Inferior parietal cortex (tissue), 1 donor: Measurements from ENCODE around the gene RBFOX2.
"Not testable (repeated sequence)": the region's sequence is repeated elsewhere in the genome, so short reads cannot be mapped to it uniquely, and the experiment has no call there.

Experiments
- DNase-seq: peaks from one replicate; pipeline ENCODE4 v3.0.0-alpha.2; 2016; ENCODE audit errors: extremely low spot score

RBFOX2 gene

GRCh38 chr22:35737886-35738285 is 290.7 kb downstream of the RBFOX2 start:
- not testable (repeated sequence) for DNase-seq

- DNase-seq, result no peak
Measured at GRCh38 chr22:35736701-35737100, 291.9 kb downstream of the RBFOX2 start.

GRCh38 chr22:35736166-35736565 is 292.5 kb downstream of the RBFOX2 start:
- DNase-seq, result no peak

GRCh38 chr22:35735542-35735941 is 293.1 kb downstream of the RBFOX2 start:
- DNase-seq, result no peak

GRCh38 chr22:35734517-35734827 is 294.2 kb downstream of the RBFOX2 start:
- no peak for DNase-seq

- no peak for DNase-seq
Measured at GRCh38 chr22:35733791-35734516, 294.7 kb downstream of the RBFOX2 start.

- no peak for DNase-seq
Measured at GRCh38 chr22:35733036-35733435, 295.6 kb downstream of the RBFOX2 start.

GRCh38 chr22:35732116-35732515 is 296.5 kb downstream of the RBFOX2 start:
- no peak for DNase-seq

- DNase-seq, result no peak
Measured at GRCh38 chr22:35731321-35731720, 297.3 kb downstream of the RBFOX2 start.

GRCh38 chr22:35729309-35729698 is 299.3 kb downstream of the RBFOX2 start:
- DNase-seq, result no peak

GRCh38 chr22:35728639-35729308 is 299.9 kb downstream of the RBFOX2 start:
- no peak for DNase-seq

- no peak for DNase-seq
Measured at GRCh38 chr22:35727436-35727835, 301.2 kb downstream of the RBFOX2 start.

- DNase-seq, result no peak
Measured at GRCh38 chr22:35726933-35727332, 301.7 kb downstream of the RBFOX2 start.

- DNase-seq, result no peak
Measured at GRCh38 chr22:35726398-35726797, 302.2 kb downstream of the RBFOX2 start.

GRCh38 chr22:35725521-35725920 is 303.1 kb downstream of the RBFOX2 start:
- DNase-seq, result no peak

- no peak for DNase-seq
Measured at GRCh38 chr22:35721960-35722359, 306.7 kb downstream of the RBFOX2 start.

GRCh38 chr22:35719212-35719875 is 309.3 kb downstream of the RBFOX2 start:
- DNase-seq, result no peak

- DNase-seq, result no peak
Measured at GRCh38 chr22:35717572-35717971, 311.1 kb downstream of the RBFOX2 start, which contains the start of gene APOL5. APOL5 (plus strand) TSS chr22:35717872; CDS start chr22:35717872, 0 bp downstream.

GRCh38 chr22:35712672-35713071 is 316.0 kb downstream of the RBFOX2 start:
- DNase-seq, result no peak

- DNase-seq, result no peak
Measured at GRCh38 chr22:35711336-35711735, 317.3 kb downstream of the RBFOX2 start.

- no peak for DNase-seq
Measured at GRCh38 chr22:35708917-35709316, 319.7 kb downstream of the RBFOX2 start.

- no peak for DNase-seq
Measured at GRCh38 chr22:35708453-35708852, 320.2 kb downstream of the RBFOX2 start.

GRCh38 chr22:35705141-35705540 is 323.5 kb downstream of the RBFOX2 start:
- DNase-seq, result no peak
